ENCODE measurements around the gene HEMGN. TPM values are rescaled to one million over a fixed set of nuclear protein-coding genes. Genes with fewer than 3 reads are reported as not detected.
"Not testable (repeated sequence)": the region's sequence is repeated elsewhere in the genome, so short reads cannot be mapped to it uniquely, and the experiment has no call there.

HEMGN gene
- total RNA-seq, 4 donors from 2014 or later, result 2.7 TPM; not detected in 3

- Histone ChIP-seq H3K9me3 (no peaks in the 10 kb centered on the region), H3K27ac (no peak overlapping the region), H3K4me1 (no peaks in the 10 kb centered on the region), H3K27me3 (no peaks in the 10 kb centered on the region), H3K4me3 (no peak overlapping the region), H3K36me3 (no peaks in the 10 kb centered on the region)
- no peak for DNase-seq
- intact Hi-C loops (cut with DNase I; ENCODE audit: low total_unique reads), result no loop called here
- TF ChIP-seq POLR2A (IDR thresholded peaks at IDR 0.05), result no peak
- TF ChIP-seq, protein P1, sequence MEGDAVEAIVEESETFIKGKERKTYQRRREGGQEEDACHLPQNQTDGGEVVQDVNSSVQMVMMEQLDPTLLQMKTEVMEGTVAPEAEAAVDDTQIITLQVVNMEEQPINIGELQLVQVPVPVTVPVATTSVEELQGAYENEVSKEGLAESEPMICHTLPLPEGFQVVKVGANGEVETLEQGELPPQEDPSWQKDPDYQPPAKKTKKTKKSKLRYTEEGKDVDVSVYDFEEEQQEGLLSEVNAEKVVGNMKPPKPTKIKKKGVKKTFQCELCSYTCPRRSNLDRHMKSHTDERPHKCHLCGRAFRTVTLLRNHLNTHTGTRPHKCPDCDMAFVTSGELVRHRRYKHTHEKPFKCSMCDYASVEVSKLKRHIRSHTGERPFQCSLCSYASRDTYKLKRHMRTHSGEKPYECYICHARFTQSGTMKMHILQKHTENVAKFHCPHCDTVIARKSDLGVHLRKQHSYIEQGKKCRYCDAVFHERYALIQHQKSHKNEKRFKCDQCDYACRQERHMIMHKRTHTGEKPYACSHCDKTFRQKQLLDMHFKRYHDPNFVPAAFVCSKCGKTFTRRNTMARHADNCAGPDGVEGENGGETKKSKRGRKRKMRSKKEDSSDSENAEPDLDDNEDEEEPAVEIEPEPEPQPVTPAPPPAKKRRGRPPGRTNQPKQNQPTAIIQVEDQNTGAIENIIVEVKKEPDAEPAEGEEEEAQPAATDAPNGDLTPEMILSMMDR (IDR thresholded peaks at IDR 0.05), result peak in 2 of 4 experiments; percentile 14 to 32
Measured at GRCh38 chr9:97954550-97954989, 16.6 kb upstream of the HEMGN start.

- DNase-seq; H3K4me1 ChIP-seq; H3K9me3 ChIP-seq; intact Hi-C loops (cut with DNase I; ENCODE audit: low total_unique reads); H3K4me3 ChIP-seq; H3K36me3 ChIP-seq; H3K27me3 ChIP-seq; H3K27ac ChIP-seq: not testable (repeated sequence)
Measured at GRCh38 chr9:97950873-97951272, 12.9 kb upstream of the HEMGN start.

- intact Hi-C loops (cut with DNase I; ENCODE audit: low total_unique reads); DNase-seq; H3K4me3 ChIP-seq; H3K27ac ChIP-seq; H3K9me3 ChIP-seq; H3K27me3 ChIP-seq; H3K36me3 ChIP-seq; H3K4me1 ChIP-seq: not testable (repeated sequence)
Measured at GRCh38 chr9:97947094-97947493, 9.1 kb upstream of the HEMGN start.

DNA sequence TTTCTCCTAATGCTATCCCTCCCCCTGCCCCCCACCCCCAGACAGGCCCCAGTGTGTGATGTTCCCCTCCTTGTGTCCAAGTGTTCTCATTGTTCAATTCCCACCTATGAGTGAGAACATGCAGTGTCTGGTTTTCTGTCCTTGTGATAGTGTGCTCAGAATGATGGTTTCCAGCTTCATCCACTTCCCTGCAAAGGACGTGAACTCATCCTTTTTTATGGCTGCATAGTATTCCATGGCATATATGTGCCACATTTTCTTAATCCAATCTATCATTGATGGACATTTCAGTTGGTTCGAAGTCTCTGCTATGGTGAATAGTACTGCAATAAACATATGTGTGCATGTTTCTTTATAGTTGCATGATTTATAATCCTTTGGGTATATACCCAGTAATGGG is 7.5 kb upstream of the HEMGN start:
- H3K4me1 ChIP-seq; H3K27me3 ChIP-seq; H3K4me3 ChIP-seq; H3K27ac ChIP-seq; DNase-seq; H3K36me3 ChIP-seq; intact Hi-C loops (cut with DNase I; ENCODE audit: low total_unique reads); H3K9me3 ChIP-seq: not testable (repeated sequence)

- no peaks in the 10 kb centered on the region for H3K27me3 ChIP-seq
- no peak overlapping the region for H3K4me3 ChIP-seq
- no peaks in the 10 kb centered on the region for H3K9me3 ChIP-seq
- H3K27ac ChIP-seq, result no peak overlapping the region
- no peaks in the 10 kb centered on the region for H3K4me1 ChIP-seq
- no peak for DNase-seq
- TF ChIP-seq, protein P1 (IDR thresholded peaks at IDR 0.05), result no peak
- TF ChIP-seq POLR2A (IDR thresholded peaks at IDR 0.05), result no peak
- no peaks in the 10 kb centered on the region for H3K36me3 ChIP-seq
- intact Hi-C loops (cut with DNase I; ENCODE audit: low total_unique reads), result no loop called here
Measured at GRCh38 chr9:97944612-97945011, 6.6 kb upstream of the HEMGN start.

DNA sequence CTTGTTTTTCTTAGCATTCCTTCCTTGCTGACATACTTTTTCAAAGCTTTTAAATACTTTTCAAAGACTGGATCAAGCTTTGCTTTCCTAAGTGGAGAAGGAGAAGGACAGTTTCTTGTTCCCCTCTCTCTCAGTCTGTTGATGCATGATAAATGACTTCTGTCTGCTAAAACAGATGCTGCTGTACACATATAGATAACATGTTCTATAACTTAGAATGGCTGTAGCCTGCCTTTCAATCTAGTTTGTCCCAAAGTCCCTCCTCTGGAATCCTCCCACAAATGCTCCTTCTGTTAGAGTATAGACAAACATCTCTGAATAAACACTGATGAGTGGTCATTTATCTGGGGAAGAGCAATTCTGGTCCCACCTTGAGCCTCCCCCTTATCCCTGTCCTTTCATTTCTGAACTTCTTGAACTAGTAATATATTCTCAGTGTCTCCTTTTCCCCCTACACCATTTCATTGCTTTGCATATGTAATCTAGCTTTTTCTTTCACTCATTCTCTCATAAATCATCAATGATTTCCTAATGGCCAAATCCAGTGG is 5.4 kb upstream of the HEMGN start:
- Histone ChIP-seq H3K4me3 (no peak overlapping the region), H3K36me3 (no peaks in the 10 kb centered on the region)
- intact Hi-C loops (cut with DNase I; ENCODE audit: low total_unique reads), result no loop called here

More for the DNA sequence above, 5.4 kb upstream of the HEMGN start:
- H3K27me3 ChIP-seq, result no peaks in the 10 kb centered on the region
- no peak overlapping the region for H3K27ac ChIP-seq
- TF ChIP-seq, protein P1 (IDR thresholded peaks at IDR 0.05), result no peak
- TF ChIP-seq POLR2A (IDR thresholded peaks at IDR 0.05), result no peak
- no peak for DNase-seq
- H3K9me3 ChIP-seq, result no peaks in the 10 kb centered on the region
- H3K4me1 ChIP-seq, result no peaks in the 10 kb centered on the region

Data from uterus (tissue), 4 donors.